GM19397 (cell line): Measurements from ENCODE around the gene WDR7.

ENCODE experiments used
- ATAC-seq: cut with Tn5 transposase; IDR thresholded peaks from one replicate; pipeline ENCODE4 v1.9.1; 2021; ENCODE audit warnings: mild to moderate bottlenecking, moderate library complexity; ENCODE audit not compliant: unreplicated experiment

WDR7 gene

GRCh38 chr18:56982766-56983165 is 331.6 kb downstream of the WDR7 start:
- ATAC-seq: no peak

GRCh38 chr18:56983275-56983992 is 332.3 kb downstream of the WDR7 start:
- ATAC-seq: no peak

GRCh38 chr18:56984731-56985130 is 333.6 kb downstream of the WDR7 start:
- ATAC-seq: no peak

- no peak for ATAC-seq
These were observed 335.7 kb downstream of the WDR7 start for GRCh38 chr18:56986829-56987228.

- ATAC-seq: no peak
These were observed 336.1 kb downstream of the WDR7 start for GRCh38 chr18:56987236-56987635.

GRCh38 chr18:56988022-56988421 is 336.9 kb downstream of the WDR7 start:
- no peak for ATAC-seq

- ATAC-seq: no peak
These were observed 339.5 kb downstream of the WDR7 start for GRCh38 chr18:56990678-56991077.

- ATAC-seq: no peak
These were observed 341.6 kb downstream of the WDR7 start for GRCh38 chr18:56992777-56993176.

GRCh38 chr18:56995579-56996188 is 344.5 kb downstream of the WDR7 start:
- ATAC-seq: no peak

GRCh38 chr18:56997200-56997599 is 346.0 kb downstream of the WDR7 start:
- no peak for ATAC-seq

- ATAC-seq: no peak
These were observed 348.7 kb downstream of the WDR7 start for GRCh38 chr18:56999823-57000222.

GRCh38 chr18:57002627-57003026 is 351.5 kb downstream of the WDR7 start:
- no peak for ATAC-seq

- no peak for ATAC-seq
These were observed 352.2 kb downstream of the WDR7 start for GRCh38 chr18:57003342-57003741.

- ATAC-seq: peak; percentile 90
These were observed 353.4 kb downstream of the WDR7 start for GRCh38 chr18:57004366-57005121.

GRCh38 chr18:57008001-57008686 is 357.0 kb downstream of the WDR7 start:
- no peak for ATAC-seq

GRCh38 chr18:57009844-57010243 is 358.7 kb downstream of the WDR7 start:
- no peak for ATAC-seq

GRCh38 chr18:57014772-57015413 is 363.7 kb downstream of the WDR7 start:
- no peak for ATAC-seq

GRCh38 chr18:57015451-57015850 is 364.3 kb downstream of the WDR7 start:
- no peak for ATAC-seq

GRCh38 chr18:57018845-57019244 is 367.7 kb downstream of the WDR7 start:
- ATAC-seq: no peak

GRCh38 chr18:57022716-57023115 is 371.6 kb downstream of the WDR7 start:
- ATAC-seq: no peak
